ENCODE data around the gene LRIT2. TPM values are rescaled to one million over a fixed set of nuclear protein-coding genes. Genes with fewer than 3 reads are reported as not detected.

The LRIT2 gene
- polyA plus RNA-seq, 1 experiment, result not detected

GRCh38 chr10:84237199-84238051 lies 12.1 kb upstream of the LRIT2 start:
- POLR2A ChIA-PET, result no interaction called here
- H3K27ac ChIP-seq (ENCODE audit: low read depth, low read length), result no peak overlapping the region
- CTCF ChIA-PET, result interaction anchor here (1.4 kb wide), 1 partner anchor 300 kb away, joined by 4 read pairs; no protein-coding TSS in a partner anchor
- no peak overlapping the region for H3K4me3 ChIP-seq (ENCODE audit: low read depth, low read length)
- H3K9me3 ChIP-seq (ENCODE audit: control insufficient read depth, insufficient read depth, low read length), result no peaks in the 10 kb centered on the region; the same call in 1 of the 2 replicates
- DNase-seq (ENCODE audit: low read depth, low spot score), result no peak
- TF ChIP-seq, protein P1, sequence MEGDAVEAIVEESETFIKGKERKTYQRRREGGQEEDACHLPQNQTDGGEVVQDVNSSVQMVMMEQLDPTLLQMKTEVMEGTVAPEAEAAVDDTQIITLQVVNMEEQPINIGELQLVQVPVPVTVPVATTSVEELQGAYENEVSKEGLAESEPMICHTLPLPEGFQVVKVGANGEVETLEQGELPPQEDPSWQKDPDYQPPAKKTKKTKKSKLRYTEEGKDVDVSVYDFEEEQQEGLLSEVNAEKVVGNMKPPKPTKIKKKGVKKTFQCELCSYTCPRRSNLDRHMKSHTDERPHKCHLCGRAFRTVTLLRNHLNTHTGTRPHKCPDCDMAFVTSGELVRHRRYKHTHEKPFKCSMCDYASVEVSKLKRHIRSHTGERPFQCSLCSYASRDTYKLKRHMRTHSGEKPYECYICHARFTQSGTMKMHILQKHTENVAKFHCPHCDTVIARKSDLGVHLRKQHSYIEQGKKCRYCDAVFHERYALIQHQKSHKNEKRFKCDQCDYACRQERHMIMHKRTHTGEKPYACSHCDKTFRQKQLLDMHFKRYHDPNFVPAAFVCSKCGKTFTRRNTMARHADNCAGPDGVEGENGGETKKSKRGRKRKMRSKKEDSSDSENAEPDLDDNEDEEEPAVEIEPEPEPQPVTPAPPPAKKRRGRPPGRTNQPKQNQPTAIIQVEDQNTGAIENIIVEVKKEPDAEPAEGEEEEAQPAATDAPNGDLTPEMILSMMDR (IDR thresholded peaks at IDR 0.05; ENCODE audit: low read depth, low read length), result no peak
- H3K27me3 ChIP-seq (ENCODE audit: control insufficient read depth, insufficient read depth, low read length), result peaks cover 10% of the 10 kb centered on the region

GRCh38 chr10:84236807-84237198 lies 11.5 kb upstream of the LRIT2 start:
- DNase-seq (ENCODE audit: low read depth, low spot score), result no peak
- ChIA-PET CTCF (interaction anchor here (1.4 kb wide), 1 partner anchor 300 kb away, joined by 4 read pairs; no protein-coding TSS in a partner anchor), POLR2A (no interaction called here)
- TF ChIP-seq, protein P1 (IDR thresholded peaks at IDR 0.05; ENCODE audit: low read depth, low read length), result no peak
- Histone ChIP-seq H3K27ac (ENCODE audit: low read depth, low read length) (no peak overlapping the region), H3K4me3 (ENCODE audit: low read depth, low read length) (no peak overlapping the region), H3K9me3 (ENCODE audit: control insufficient read depth, insufficient read depth, low read length) (no peaks in the 10 kb centered on the region; the same call in 1 of the 2 replicates), H3K27me3 (ENCODE audit: control insufficient read depth, insufficient read depth, low read length) (peaks cover 7% of the 10 kb centered on the region)

- Histone ChIP-seq H3K4me3 (ENCODE audit: low read depth, low read length) (no peak overlapping the region), H3K27me3 (ENCODE audit: control insufficient read depth, insufficient read depth, low read length) (peaks cover 2% of the 10 kb centered on the region), H3K9me3 (ENCODE audit: control insufficient read depth, insufficient read depth, low read length) (no peaks in the 10 kb centered on the region; the same call in 1 of the 2 replicates), H3K27ac (ENCODE audit: low read depth, low read length) (no peak overlapping the region)
- TF ChIP-seq, protein P1 (IDR thresholded peaks at IDR 0.05; ENCODE audit: low read depth, low read length), result no peak
- ChIA-PET POLR2A (no interaction called here), CTCF (no interaction called here)
- no peak for DNase-seq (ENCODE audit: low read depth, low spot score)
Measured at GRCh38 chr10:84235096-84235495, 9.8 kb upstream of the LRIT2 start.

DNA sequence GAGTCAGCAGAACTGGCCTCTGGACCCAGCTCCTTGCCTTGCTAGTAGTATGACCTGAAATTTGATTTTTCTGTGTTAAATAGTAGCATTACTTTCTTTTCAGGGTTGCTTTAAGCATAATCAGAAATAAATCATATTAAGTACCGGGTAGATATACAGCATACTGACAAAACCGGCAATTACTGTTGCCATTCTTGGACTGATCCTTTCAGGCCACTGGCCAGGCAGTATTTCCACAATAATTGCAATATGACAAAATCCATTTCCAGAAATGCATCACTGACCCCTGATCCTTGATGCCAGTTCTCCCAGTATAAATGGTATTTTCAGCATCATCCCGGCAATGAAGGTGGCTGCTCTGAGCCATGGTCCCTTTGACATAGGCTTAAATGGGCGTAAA lies 9.1 kb upstream of the LRIT2 start:
- no peak for DNase-seq (ENCODE audit: low read depth, low spot score)
- ChIA-PET POLR2A (no interaction called here), CTCF (no interaction called here)
- H3K27me3 ChIP-seq (ENCODE audit: control insufficient read depth, insufficient read depth, low read length), result no peaks in the 10 kb centered on the region
- H3K27ac ChIP-seq (ENCODE audit: low read depth, low read length), result no peak overlapping the region
- no peaks in the 10 kb centered on the region; the same call in 1 of the 2 replicates for H3K9me3 ChIP-seq (ENCODE audit: control insufficient read depth, insufficient read depth, low read length)
- TF ChIP-seq, protein P1 (IDR thresholded peaks at IDR 0.05; ENCODE audit: low read depth, low read length), result no peak
- no peak overlapping the region for H3K4me3 ChIP-seq (ENCODE audit: low read depth, low read length)

DNA sequence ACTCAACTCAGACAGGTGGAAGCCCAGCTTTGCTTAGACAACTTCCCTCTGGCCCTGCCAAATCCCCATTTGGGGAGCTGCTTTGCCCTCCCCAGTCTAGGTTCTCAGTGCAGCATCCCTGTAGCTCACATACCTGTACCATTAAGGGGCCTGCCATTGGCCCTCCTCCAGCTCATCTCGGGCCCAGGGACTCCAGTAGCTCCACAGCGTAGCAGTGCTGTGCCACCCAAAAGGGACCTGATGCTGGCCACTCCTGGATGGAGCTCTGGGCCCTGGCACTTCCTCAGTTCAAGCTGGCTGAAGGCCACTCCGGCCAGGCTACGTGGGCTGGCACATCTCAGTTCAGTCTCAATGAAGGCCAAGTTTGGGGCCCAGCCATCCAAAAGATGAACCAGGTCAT lies 8.6 kb upstream of the LRIT2 start:
- no peak for DNase-seq (ENCODE audit: low read depth, low spot score)
- H3K27me3 ChIP-seq (ENCODE audit: control insufficient read depth, insufficient read depth, low read length), result no peaks in the 10 kb centered on the region
- H3K27ac ChIP-seq (ENCODE audit: low read depth, low read length), result no peak overlapping the region
- ChIA-PET CTCF (no interaction called here), POLR2A (no interaction called here)
- H3K4me3 ChIP-seq (ENCODE audit: low read depth, low read length), result no peak overlapping the region
- H3K9me3 ChIP-seq (ENCODE audit: control insufficient read depth, insufficient read depth, low read length), result no peaks in the 10 kb centered on the region; the same call in 1 of the 2 replicates
- TF ChIP-seq, protein P1 (IDR thresholded peaks at IDR 0.05; ENCODE audit: low read depth, low read length), result no peak
